Endothelial cell of hepatic sinusoid (primary cell): ENCODE data around the gene SYCP3.

Source experiments
- in situ Hi-C: cut with HindIII; loops from 2 replicates; pipeline ENCODE4 v1.10.0; 2017; ENCODE audit warnings: low sequenced_read_pairs

The SYCP3 gene

GRCh38 chr12:101714877-101715444 lies 24.3 kb downstream of the SYCP3 start:
- in situ Hi-C loops = no loop called here

- in situ Hi-C loops = no loop called here
These were observed 25.3 kb downstream of the SYCP3 start for GRCh38 chr12:101713930-101714329.

- in situ Hi-C loops = no loop called here
These were observed 26.1 kb downstream of the SYCP3 start for GRCh38 chr12:101713059-101713682.

- in situ Hi-C loops = no loop called here
These were observed 29.0 kb downstream of the SYCP3 start for GRCh38 chr12:101710288-101710687.

- in situ Hi-C loops = no loop called here
These were observed 32.0 kb downstream of the SYCP3 start for GRCh38 chr12:101707131-101707782.

GRCh38 chr12:101706403-101706802 lies 32.9 kb downstream of the SYCP3 start:
- in situ Hi-C loops = no loop called here

- in situ Hi-C loops = no loop called here
These were observed 35.8 kb downstream of the SYCP3 start for GRCh38 chr12:101703487-101703886.

- in situ Hi-C loops = no loop called here
These were observed 38.9 kb downstream of the SYCP3 start for GRCh38 chr12:101700299-101700820.

GRCh38 chr12:101698800-101699347 lies 40.4 kb downstream of the SYCP3 start:
- in situ Hi-C loops = no loop called here

- in situ Hi-C loops = no loop called here
These were observed 41.1 kb downstream of the SYCP3 start for GRCh38 chr12:101697930-101698799.

- in situ Hi-C loops = no loop called here
These were observed 41.9 kb downstream of the SYCP3 start, which contains the start of gene CHPT1 for GRCh38 chr12:101697197-101697929. Gene CHPT1, plus strand, starts transcription at chr12:101697640. Its CDS starts 222 bp downstream, at chr12:101697862.

- in situ Hi-C loops = no loop called here
These were observed 42.7 kb downstream of the SYCP3 start for GRCh38 chr12:101696251-101697196.

- in situ Hi-C loops = no loop called here
These were observed 43.6 kb downstream of the SYCP3 start for GRCh38 chr12:101695706-101696105.

GRCh38 chr12:101694986-101695385 lies 44.3 kb downstream of the SYCP3 start:
- in situ Hi-C loops = no loop called here

- in situ Hi-C loops = no loop called here
These were observed 44.9 kb downstream of the SYCP3 start for GRCh38 chr12:101694297-101694848.

GRCh38 chr12:101691503-101692096 lies 47.7 kb downstream of the SYCP3 start:
- in situ Hi-C loops = no loop called here

GRCh38 chr12:101690544-101691098 lies 48.6 kb downstream of the SYCP3 start:
- in situ Hi-C loops = no loop called here

GRCh38 chr12:101686176-101686575 lies 53.1 kb downstream of the SYCP3 start:
- in situ Hi-C loops = no loop called here
